HG02678 (cell line): Measurements from ENCODE around the gene SRSF8.
A peak's percentile ranks its signal among the peaks of the same experiment; 100 is the strongest.
"Not testable (repeated sequence)": the region's sequence is repeated elsewhere in the genome, so short reads cannot be mapped to it uniquely, and the experiment has no call there.

ENCODE experiments used
- ATAC-seq: cut with Tn5 transposase; IDR thresholded peaks from one replicate; pipeline ENCODE4 v1.9.1; 2021; ENCODE audit warnings: mild to moderate bottlenecking, moderate library complexity; ENCODE audit not compliant: unreplicated experiment

The SRSF8 gene

DNA sequence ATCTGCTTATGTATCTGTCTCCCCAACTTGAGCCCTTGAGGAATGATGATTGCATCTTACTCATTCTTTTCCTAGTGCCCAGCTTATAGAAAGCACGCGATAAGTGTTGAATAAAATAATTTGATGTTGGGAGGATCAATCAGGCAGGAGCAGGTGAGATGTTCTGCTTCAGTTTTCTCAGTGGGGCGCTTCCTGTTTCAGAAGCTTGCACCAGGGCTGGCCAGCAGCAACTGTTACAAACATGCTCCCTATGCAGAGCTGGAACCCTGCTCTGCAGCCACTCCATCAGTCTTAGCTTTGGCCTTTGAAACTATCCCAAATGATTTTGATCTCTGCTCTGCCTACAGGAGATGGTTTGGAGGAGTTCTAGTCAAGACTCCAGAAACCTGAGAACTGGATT lies 26.8 kb downstream of the SRSF8 start:
- no peak for ATAC-seq

DNA sequence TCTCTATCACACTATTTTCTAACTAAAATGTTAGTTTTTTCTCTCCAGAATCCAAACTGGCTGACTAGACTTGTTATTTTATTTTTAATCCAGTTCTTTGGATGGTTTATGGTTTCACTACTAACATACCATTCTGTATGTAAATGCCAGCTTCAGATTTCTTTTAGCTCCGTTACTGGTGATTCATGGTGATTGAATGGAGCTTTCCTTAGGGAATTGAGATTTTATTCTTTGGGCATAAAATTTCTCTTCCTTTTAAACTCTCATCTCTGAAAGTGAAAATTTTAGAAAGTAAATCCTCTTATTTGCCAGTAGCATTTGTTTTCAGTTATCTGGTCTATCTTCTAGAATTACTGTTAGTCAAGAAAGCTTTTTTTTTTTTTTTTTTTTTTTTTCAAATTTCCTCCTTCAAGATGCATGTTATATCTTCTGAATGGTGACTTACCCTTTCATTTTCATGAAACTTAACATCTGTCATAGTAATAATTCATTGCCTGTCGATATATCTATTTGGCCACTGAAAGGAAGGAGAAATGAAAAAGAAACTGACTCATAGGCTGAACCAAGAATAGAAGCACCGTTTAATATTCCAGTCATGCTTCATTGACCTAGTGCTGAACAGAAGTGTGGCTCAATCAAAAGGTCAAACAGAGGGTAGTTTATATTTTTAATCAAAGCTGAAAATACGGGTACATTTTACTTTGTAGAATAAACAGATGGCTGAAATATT lies 29.3 kb downstream of the SRSF8 start:
- peak; percentile 76 for ATAC-seq

GRCh38 chr11:95097209-95097608 lies 30.5 kb downstream of the SRSF8 start:
- no peak for ATAC-seq

DNA sequence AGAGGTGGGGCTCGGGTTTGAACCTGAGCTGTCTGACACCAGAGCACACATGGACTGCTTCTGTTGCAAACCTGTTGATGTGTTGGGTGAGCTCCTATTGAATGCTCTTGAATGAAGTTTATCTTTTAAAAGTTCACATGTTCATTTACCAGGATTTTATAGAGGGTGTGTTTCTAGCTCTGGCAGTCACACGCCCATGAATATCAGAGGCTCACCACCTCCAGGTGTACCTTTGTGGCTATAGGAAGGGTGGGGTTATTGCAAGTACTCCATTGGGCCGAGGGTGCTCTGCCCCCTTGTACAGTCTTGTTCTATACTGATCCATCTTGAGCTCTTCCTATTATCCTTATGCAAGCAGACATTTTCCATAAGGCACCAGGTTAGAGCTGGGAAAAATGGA lies 32.1 kb downstream of the SRSF8 start:
- ATAC-seq = no peak

DNA sequence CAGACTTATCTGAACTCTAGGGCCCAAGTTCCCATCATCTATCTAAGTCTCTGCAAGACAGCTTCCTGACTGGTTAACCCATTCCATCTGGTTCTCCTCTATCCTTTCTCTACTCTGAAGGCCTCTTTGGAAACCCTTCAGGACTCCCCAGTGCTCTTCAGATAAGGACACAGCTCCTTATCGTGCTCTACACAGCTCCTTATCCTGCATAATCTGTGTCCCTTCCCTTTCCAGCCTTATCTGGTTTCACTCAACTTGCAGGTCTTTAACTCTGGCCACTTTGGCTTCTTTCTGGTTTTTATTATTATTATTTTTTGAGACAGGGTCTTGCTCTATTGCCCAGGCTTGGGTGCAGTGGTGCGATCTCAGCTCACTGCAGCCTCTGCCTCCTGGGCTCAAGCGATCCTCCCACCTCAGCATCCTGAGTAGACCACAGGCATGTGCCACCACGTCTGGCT lies 33.5 kb downstream of the SRSF8 start:
- no peak for ATAC-seq

DNA sequence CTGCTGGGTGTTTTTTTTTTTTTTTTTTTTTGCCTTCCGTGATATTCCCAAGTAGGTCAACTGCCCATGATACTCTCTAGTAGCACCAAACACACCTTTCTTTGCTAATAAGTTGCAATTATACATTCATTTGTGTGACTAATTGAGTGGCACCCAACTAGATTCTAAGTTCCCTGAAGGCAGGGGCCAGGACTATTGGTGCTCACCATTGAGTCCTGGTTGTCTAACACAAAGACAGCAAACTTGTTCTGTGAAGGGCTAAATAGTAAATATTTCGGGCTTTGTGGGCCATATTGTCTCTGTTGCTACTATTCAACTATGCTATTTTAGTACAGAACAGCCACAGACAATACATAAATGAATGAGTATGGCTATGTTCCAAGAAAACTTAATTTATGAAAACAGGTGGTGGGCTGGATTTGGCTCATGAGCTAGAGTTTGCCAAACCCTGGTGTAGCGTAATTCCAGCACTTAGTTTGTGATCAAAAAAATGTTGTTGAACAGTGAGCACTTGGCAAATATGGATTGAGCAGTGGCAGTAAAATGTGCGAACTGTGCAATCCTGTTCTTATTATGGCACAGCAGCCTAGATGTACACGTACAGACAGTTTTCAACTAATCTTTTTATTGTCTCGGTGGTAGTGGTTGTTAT lies 34.3 kb downstream of the SRSF8 start:
- ATAC-seq = no peak

- no peak for ATAC-seq
Measured at GRCh38 chr11:95101935-95102334, 35.2 kb downstream of the SRSF8 start.

DNA sequence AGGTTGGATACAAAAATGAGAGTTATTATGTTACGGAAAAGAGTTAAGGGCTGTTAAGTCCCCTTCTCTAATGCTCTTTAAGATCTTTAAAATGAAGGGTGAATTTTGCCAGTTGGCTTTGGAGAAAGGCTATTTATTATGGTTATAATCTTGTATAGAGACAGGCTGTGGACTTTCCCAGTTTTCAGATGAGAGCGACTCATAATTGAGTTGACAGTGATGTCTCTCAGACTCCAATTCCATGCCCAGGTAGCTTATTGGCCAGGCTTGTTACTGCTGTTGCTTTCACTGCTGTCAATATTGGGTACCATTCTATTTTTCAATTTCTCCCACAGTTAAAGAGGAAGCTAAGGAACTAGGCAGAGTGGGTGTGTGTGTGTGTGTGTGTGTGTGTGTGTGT lies 36.0 kb downstream of the SRSF8 start:
- ATAC-seq = no peak

DNA sequence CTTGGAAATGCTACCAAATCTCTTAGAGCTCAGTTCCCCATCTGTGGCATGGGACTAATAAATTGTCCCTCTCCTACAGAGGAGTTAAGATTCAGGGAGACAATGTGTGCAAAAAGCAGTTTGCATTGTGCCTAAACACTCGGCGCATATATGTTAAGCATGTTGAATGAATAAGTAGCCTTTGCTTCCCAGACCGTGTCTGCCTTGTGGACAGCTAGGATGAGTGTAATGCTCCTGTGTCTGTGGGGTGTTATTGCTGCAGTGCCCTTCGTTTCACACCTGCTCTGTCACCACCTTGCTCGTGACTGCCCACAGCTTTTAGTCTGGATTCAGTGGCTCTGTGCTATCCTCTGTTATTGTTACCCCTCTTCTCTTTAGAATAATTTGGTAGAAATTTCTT lies 37.0 kb downstream of the SRSF8 start:
- ATAC-seq = no peak

- no peak for ATAC-seq
Measured at GRCh38 chr11:95104121-95104830, 37.6 kb downstream of the SRSF8 start.

DNA sequence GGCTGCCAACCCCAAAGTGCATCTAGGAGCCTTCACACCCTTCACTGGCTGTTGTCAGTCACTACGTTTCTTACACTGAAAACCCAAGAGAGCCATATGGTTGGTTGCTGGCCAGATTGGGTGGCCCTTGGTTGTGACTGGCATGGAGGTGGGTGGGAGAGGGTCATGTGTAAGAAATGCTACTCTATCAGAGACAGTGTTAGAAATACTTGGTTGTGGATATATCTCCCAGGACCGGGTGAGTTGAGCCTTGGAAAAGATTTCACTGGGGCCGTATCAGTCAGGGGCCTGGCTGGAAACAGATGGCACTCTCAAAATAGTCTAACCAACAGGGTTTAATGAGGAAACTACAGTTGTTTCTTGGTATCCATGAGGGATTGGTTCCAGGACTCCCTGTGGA lies 38.1 kb downstream of the SRSF8 start:
- ATAC-seq = no peak

- no peak for ATAC-seq
Measured at GRCh38 chr11:95108159-95108611, 41.5 kb downstream of the SRSF8 start.

- ATAC-seq = no peak
Measured at GRCh38 chr11:95108671-95109551, 42.2 kb downstream of the SRSF8 start.

DNA sequence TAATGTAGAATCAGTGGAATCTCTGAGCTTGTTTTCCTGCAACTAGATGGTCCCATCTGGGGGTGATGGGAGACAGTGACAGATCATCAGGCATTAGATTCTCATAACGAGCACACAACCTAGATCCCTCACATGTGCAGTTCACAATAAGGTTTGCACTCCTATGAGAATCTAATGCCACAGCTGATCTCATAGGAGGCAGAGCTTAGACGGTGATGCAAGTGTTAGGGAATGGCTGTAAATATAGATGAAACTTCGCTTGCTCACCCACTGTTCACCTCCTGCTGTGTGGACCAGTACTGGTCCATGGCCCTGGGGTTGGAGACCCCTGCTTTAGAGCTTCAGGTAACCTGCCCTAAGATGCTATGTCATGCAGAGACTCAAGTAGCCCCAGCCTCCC lies 44.8 kb downstream of the SRSF8 start:
- ATAC-seq = not testable (repeated sequence)

DNA sequence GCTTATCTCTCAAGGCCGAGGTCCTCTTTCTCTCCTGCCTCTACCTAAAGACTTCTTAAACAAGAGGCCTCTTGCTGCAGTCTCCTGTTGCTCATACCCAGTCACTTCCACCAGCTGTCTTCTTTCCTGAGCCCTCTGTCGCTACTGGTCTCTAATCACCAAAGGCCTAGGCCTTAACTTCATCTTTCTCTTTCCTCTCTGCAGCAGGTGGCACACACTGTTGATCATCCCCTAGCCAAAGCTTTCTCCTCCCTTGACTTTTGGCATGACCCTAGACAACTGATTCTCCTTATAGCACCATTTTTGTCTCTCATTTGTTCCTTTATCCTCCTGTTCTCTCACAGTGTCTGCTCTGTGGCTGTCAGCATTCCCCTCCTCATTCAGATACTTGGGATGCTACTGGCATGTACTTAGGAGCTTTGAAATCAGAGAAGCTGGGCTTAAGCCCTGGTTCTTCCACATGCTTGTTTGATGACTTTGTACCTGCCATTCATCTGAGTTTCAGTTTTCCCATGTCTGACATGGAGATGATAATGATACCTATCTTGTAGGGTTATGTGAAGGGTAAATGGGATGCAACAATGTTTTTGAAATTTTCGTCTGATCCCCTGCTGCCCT lies 45.3 kb downstream of the SRSF8 start:
- no peak for ATAC-seq

- ATAC-seq = no peak
Measured at GRCh38 chr11:95115597-95115996, 48.9 kb downstream of the SRSF8 start.

DNA sequence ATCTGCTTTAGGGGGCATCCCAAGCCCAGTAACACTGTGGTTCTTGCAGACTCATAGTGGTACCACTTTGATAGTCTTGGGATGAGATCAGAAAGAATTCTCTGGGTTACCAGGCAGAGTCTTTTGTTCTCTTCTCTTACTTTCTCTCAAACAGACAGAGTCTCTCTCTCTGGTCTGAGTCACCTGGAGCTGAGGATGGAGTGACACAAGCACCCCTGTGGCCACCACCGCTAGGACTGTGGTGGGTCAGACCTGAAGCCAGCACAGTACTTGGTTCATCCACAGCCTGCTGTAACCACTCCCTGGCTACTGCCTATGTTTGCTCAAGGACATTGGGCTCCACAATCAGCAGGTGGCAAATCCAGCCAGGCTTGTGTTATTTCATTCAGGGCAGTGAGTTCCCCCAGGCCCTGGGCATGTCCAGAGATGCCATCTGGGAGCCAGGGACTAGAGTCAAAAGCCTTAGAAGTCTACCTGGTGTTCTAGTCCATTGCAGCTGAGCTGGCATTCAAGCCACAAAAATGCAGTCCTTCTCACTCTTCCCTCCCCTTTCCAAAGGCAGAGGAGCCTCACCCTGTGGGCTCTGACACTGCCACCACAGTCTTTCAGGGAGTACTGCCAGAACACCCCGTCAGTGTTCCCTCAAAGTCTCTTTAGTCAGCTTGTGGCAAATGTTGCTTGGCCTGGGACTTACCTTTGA lies 52.8 kb downstream of the SRSF8 start:
- no peak for ATAC-seq
